Activated CD4-positive, alpha-beta T cell treated with anti-CD3 and anti-CD28 coated beads, Interleukin-10, Interleukin-2, amounts not matched to agents 100 ng/mL and 50 ng/mL, durations not matched to agents 16 hours and 8 hours (primary cell): ENCODE measurements around the gene ERAL1.
"Not testable (repeated sequence)": the region's sequence is repeated elsewhere in the genome, so short reads cannot be mapped to it uniquely, and the experiment has no call there.

Source experiments
- DNase-seq: peaks from one replicate; pipeline ENCODE4 v3.0.0-alpha.2; 2020

ERAL1 gene

GRCh38 chr17:28901866-28902818, 47.3 kb downstream of the ERAL1 start:
- peak; percentile 69 for DNase-seq

GRCh38 chr17:28902819-28903545, 48.2 kb downstream of the ERAL1 start, which contains the start of gene DHRS13:
Gene DHRS13 (minus strand): TSS chr17:28903079. CDS start chr17:28902944, 135 bp downstream.
- peak; percentile 98 for DNase-seq

GRCh38 chr17:28903546-28903841, 48.7 kb downstream of the ERAL1 start:
- DNase-seq: not testable (repeated sequence)

GRCh38 chr17:28904800-28905199, 50.0 kb downstream of the ERAL1 start:
- DNase-seq: no peak

GRCh38 chr17:28906276-28906675, 51.5 kb downstream of the ERAL1 start:
- DNase-seq: no peak

- no peak for DNase-seq
Observed at GRCh38 chr17:28906706-28907438, 52.1 kb downstream of the ERAL1 start.

GRCh38 chr17:28907709-28908475, 53.1 kb downstream of the ERAL1 start:
- DNase-seq: no peak

GRCh38 chr17:28908640-28909167, 53.9 kb downstream of the ERAL1 start:
- no peak for DNase-seq

- no peak for DNase-seq
Observed at GRCh38 chr17:28910534-28910933, 55.7 kb downstream of the ERAL1 start.
